Left lung (tissue), 10 donors: Measurements from ENCODE around the gene ERBB2. TPM values are rescaled to one million over a fixed set of nuclear protein-coding genes. Genes with fewer than 3 reads are reported as not detected.
"Not testable (repeated sequence)": the region's sequence is repeated elsewhere in the genome, so short reads cannot be mapped to it uniquely, and the experiment has no call there.

ENCODE experiments used
- ATAC-seq: fragments of 200-7000 bp; cut with Tn5 transposase; one replicate; pipeline ENCODE4 v1.9.1; 2020; ENCODE audit warnings: moderate library complexity
- DNase-seq, 4 donors: peaks; one replicate each; pipeline ENCODE4 v3.0.0-alpha.2; 2013 to 2020
- H3K27ac ChIP-seq, 2 donors: fragments of 200-600 bp; sonication (generic) in 1 of 2; one replicate each; pipeline versions ENCODE4 v1.5.0 to v1.8.0; 2020 to 2021
- H3K27me3 ChIP-seq, 2 donors: fragments of 200-600 bp; sonication (generic) in 1 of 2; one replicate each; pipeline versions ENCODE4 v1.5.0 to v1.8.0; 2020 to 2021
- H3K36me3 ChIP-seq, 2 donors: fragments of 200-600 bp; sonication (generic) in 1 of 2; one replicate each; pipeline versions ENCODE4 v1.5.0 to v1.8.0; 2020 to 2021
- H3K4me1 ChIP-seq, 2 donors: fragments of 200-600 bp; one replicate each; pipeline ENCODE4 v1.8.0; 2021
- H3K4me3 ChIP-seq, 2 donors: fragments of 200-600 bp; sonication (generic) in 1 of 2; one replicate each; pipeline versions ENCODE4 v1.5.0 to v1.8.0; 2020 to 2021; ENCODE audit warnings: mild to moderate bottlenecking in 1 of 2
- H3K9me3 ChIP-seq, 2 donors: fragments of 200-600 bp; sonication (generic) in 1 of 2; one replicate each; pipeline versions ENCODE4 v1.5.0 to v1.8.0; 2020 to 2021
- intact Hi-C, 2 donors: fragments of 100-400 bp; cut with DNase I; formaldehyde crosslinking; loops; one replicate each; pipeline versions ENCODE4 v1.11.2 to v1.14.2; 2022
- polyA plus RNA-seq, 6 donors: library from polyadenylated mRNA; unstranded; fragments of 120-200 nt; gene quantifications; one replicate each; pipeline ENCODE4 v1.2.1, GENCODE V29; 2013; ENCODE audit not compliant: insufficient read length in 6 of 6
- total RNA-seq, 2 donors: library from RNA; stranded (reverse); fragmentation: NEBNext Ultra II Directional; extraction: Animal tissue kit (Norgen Biotek cat#: 25700); gene quantifications; one replicate each; pipeline ENCODE4 v1.2.1, GENCODE V29; 2021
- TF ChIP-seq, protein P1 (sequence below), 2 donors: fragments of 200-600 bp; sonication (generic) in 1 of 2; IDR thresholded peaks; one replicate each; pipeline versions ENCODE4 v1.5.0 to v1.8.0; 2021; ENCODE audit warnings: antibody characterized with exemption in 2 of 2
- donor health status: DM: no; HTN: yes; CAD: no.
- donor health status: DM: no; HTN: no; CAD: no.

The ERBB2 gene
- total and polyA plus RNA-seq, 8 donors, result 65.1 to 137 (median 107) TPM

DNA sequence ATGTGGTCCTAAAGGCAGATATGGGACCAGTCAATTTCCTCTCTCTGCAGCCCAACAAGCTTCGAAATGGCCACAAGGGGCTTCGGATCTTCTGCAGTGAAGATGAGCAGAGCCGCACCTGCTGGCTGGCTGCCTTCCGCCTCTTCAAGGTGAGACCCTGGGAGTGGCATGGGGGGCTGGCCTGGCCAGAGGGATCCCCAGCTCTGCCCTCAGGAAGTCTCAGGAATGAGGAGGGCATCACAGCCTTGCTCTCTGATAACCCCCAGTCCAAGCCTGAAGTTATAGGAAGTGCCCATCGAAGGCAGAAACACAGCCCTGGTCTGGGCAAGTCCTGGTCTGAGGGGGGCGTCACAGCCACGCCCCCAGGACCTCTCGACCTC is 45.0 kb downstream of the ERBB2 start:
- ATAC-seq, result no peak
- intact Hi-C loops, result no loop called here
- Histone ChIP-seq H3K27ac (no peak overlapping the region), H3K9me3 (no peaks in the 10 kb centered on the region), H3K27me3 (peaks cover 4 to 48% of the 10 kb centered on the region in 2 donors), H3K4me1 (peaks cover 0 to 14% of the 10 kb centered on the region in 2 donors), H3K4me3 (no peak overlapping the region), H3K36me3 (peaks cover 0 to 7% of the 10 kb centered on the region in 2 donors)
- peak in 1 of 4 donors; percentile 15 for DNase-seq
- TF ChIP-seq, protein P1, sequence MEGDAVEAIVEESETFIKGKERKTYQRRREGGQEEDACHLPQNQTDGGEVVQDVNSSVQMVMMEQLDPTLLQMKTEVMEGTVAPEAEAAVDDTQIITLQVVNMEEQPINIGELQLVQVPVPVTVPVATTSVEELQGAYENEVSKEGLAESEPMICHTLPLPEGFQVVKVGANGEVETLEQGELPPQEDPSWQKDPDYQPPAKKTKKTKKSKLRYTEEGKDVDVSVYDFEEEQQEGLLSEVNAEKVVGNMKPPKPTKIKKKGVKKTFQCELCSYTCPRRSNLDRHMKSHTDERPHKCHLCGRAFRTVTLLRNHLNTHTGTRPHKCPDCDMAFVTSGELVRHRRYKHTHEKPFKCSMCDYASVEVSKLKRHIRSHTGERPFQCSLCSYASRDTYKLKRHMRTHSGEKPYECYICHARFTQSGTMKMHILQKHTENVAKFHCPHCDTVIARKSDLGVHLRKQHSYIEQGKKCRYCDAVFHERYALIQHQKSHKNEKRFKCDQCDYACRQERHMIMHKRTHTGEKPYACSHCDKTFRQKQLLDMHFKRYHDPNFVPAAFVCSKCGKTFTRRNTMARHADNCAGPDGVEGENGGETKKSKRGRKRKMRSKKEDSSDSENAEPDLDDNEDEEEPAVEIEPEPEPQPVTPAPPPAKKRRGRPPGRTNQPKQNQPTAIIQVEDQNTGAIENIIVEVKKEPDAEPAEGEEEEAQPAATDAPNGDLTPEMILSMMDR (IDR thresholded peaks at IDR 0.05), result no peak

DNA sequence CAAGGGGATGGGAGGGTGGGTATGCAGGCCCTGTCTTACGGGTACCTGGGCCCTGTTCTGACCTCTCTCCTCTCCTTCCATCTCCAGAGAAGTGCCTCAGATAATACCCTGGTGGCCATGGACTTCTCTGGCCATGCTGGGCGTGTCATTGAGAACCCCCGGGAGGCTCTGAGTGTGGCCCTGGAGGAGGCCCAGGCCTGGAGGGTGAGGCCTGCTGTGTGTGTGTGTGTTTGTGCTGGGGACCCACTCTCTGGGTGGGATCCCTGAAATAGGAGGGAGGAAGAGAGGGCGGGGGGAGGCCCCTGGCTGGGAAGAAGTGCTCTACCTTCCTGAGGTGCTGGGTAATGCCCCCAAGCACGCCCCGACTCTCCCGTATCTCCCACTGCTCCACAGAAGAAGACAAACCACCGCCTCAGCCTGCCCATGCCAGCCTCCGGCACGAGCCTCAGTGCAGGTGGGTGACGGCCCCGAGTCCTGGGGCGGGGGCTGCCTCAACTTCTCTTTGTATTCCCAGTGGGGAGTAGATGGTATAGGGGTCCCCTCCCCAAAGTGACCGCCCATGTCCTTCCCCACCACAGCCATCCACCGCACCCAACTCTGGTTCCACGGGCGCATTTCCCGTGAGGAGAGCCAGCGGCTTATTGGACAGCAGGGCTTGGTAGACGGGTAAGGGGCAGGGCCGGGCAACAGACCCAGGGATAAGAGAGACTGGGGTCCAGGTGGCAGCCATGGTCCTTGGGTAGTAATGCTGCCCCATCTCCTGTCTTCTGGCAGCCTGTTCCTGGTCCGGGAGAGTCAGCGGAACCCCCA is 45.7 kb downstream of the ERBB2 start:
- no peak for ATAC-seq
- Histone ChIP-seq H3K27me3 (peaks cover 0 to 41% of the 10 kb centered on the region in 2 donors), H3K4me1 (peaks cover 0 to 8% of the 10 kb centered on the region in 2 donors), H3K36me3 (peaks cover 0 to 7% of the 10 kb centered on the region in 2 donors), H3K9me3 (no peaks in the 10 kb centered on the region), H3K27ac (no peak overlapping the region), H3K4me3 (no peak overlapping the region)
- intact Hi-C loops, result no loop called here
- TF ChIP-seq, protein P1 (IDR thresholded peaks at IDR 0.05), result no peak
- peak in 1 of 4 donors; percentile 24 for DNase-seq

DNA sequence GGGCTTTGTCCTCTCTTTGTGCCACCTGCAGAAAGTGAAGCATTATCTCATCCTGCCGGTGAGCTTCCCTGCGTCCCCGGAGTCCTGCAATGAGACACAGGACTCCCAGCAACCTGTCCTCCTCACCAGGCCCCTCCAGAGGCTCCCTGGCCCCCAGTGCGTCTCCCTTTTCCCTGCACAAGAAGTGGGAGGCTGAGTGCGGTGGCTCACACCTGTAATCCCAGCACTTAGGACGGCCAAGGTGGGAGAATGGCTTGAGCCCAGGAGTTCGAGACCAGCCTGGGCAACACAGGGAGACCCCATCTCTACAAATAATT is 46.2 kb downstream of the ERBB2 start:
- Histone ChIP-seq H3K4me3 (no peak overlapping the region), H3K36me3 (peaks cover 0 to 7% of the 10 kb centered on the region in 2 donors), H3K27ac (no peak overlapping the region), H3K27me3 (peaks cover 0 to 35% of the 10 kb centered on the region in 2 donors), H3K9me3 (no peaks in the 10 kb centered on the region), H3K4me1 (peaks cover 0 to 2% of the 10 kb centered on the region in 2 donors)
- TF ChIP-seq, protein P1 (IDR thresholded peaks at IDR 0.05), result no peak
- ATAC-seq (no peak), DNase-seq (peak in 1 of 4 donors; percentile 17)
- intact Hi-C loops, result no loop called here

DNA sequence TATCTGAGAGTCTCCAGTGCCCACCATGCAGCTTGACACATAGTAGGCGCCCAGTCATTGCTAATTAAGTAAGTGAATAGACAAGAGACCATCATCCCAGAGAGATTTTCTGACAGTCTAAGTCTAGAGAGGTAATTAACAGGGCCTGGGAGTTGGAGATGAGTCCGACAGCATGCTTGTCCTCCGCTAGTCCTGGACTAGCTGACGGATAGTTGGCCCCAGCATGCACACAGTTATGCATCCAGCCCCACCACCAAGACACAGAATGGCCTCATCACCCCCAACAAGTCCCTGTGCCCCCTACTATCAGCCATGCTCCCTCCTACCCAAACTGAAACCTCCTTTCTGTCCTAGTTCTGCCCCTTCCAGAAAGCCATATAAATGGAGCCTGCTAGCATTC is 47.9 kb downstream of the ERBB2 start:
- Histone ChIP-seq H3K4me1 (no peaks in the 10 kb centered on the region), H3K27ac (no peak overlapping the region), H3K9me3 (no peaks in the 10 kb centered on the region), H3K4me3 (no peak overlapping the region), H3K27me3 (peaks cover 0 to 19% of the 10 kb centered on the region in 2 donors), H3K36me3 (peaks cover 0 to 7% of the 10 kb centered on the region in 2 donors)
- TF ChIP-seq, protein P1 (IDR thresholded peaks at IDR 0.05), result no peak
- intact Hi-C loops, result no loop called here
- ATAC-seq, result no peak
- DNase-seq, result peak in 1 of 4 donors; percentile 2

DNA sequence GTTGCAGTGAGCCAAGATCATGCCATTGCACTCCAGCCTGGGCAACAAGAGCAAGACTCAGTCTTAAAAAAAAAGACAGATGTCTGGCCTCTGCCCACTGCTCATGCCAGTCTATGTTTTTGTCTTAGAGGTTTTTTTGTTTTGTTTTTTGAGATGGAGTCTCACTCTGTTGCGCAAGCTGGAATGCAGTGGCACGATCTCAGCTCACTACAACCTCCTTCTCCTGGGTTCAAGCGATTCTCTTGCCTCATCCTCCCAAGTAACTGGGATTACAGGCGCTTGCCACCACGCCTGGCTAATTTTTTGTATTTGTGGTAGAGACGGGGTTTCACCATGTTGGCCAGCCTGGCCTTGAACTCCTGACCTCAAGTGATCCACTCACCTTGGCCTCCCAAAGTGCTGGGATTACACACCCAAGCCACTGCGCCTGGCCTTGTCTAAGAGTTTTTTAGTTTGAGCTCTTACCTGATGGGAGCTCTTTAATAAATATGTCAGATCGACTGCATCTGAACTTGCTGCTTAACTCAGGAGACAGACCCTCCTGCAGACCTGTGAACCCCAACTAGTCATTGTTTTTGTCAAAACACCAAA is 48.7 kb downstream of the ERBB2 start:
- H3K36me3 ChIP-seq, H3K4me1 ChIP-seq, ATAC-seq, H3K9me3 ChIP-seq, H3K27ac ChIP-seq, intact Hi-C loops, H3K4me3 ChIP-seq: not testable (repeated sequence)
- peak in 1 of 4 donors; percentile 4 for DNase-seq
- peaks cover 0 to 11% of the 10 kb centered on the region in 2 donors for H3K27me3 ChIP-seq
